Ovary (tissue), 9 donors: ENCODE results near the gene MDM1. TPM values are rescaled to one million over a fixed set of nuclear protein-coding genes. Genes with fewer than 3 reads are reported as not detected.

Experiments
- DNase-seq, 5 donors: peaks; one replicate each; pipeline ENCODE4 v3.0.0-alpha.2; 2019 to 2020
- H3K27ac ChIP-seq, 2 donors: fragments of 200-600 bp; one replicate each; pipeline versions ENCODE4 v1.5.1 to v1.8.0; 2019 to 2022
- H3K27me3 ChIP-seq: fragments of 200-600 bp; one replicate; pipeline ENCODE4 v1.8.0; 2022
- H3K36me3 ChIP-seq: fragments of 200-600 bp; sonication (generic); one replicate; pipeline ENCODE4 v1.5.1; 2019
- H3K4me1 ChIP-seq: one replicate; pipeline ENCODE4 v1.8.1; 2013; ENCODE audit warnings: mild to moderate bottlenecking, moderate library complexity; ENCODE audit not compliant: insufficient read depth
- H3K4me3 ChIP-seq: fragments of 200-600 bp; sonication (generic); one replicate; pipeline ENCODE4 v1.5.1; 2017
- H3K9me3 ChIP-seq, 2 donors: fragments of 200-600 bp in 1 of 2; sonication (generic) in 1 of 2; one replicate each; pipeline versions ENCODE4 v1.5.1 to v1.8.1; 2013 to 2019; ENCODE audit warnings: mild to moderate bottlenecking in 1 of 2, moderate library complexity in 1 of 2
- CTCF ChIP-seq, 3 donors: fragments of 450-650 bp in 2 of 3; fragments of 200-600 bp in 1 of 3; IDR thresholded peaks; one replicate each; pipeline versions ENCODE4 v1.5.1 to v1.8.0; 2016 to 2022; ENCODE audit warnings: antibody characterized with exemption in 3 of 3, mild to moderate bottlenecking in 1 of 3
- EP300 ChIP-seq: sonication (generic); formaldehyde crosslinking; IDR thresholded peaks from one replicate; pipeline ENCODE4 v1.6.1; 2017; ENCODE audit warnings: antibody characterized with exemption
- POLR2A ChIP-seq: fragments of 450-650 bp; IDR thresholded peaks from one replicate; pipeline ENCODE4 v1.6.1; 2017; ENCODE audit warnings: antibody characterized with exemption, mild to moderate bottlenecking, moderate library complexity
- WGBS, 3 donors: extraction: QIAGEN DNeasy Blood & Tissue Kit in 1 of 3; methylation state at CpG; one replicate each; pipeline versions ENCODE4 v1.1.5 to v1.1.7; 2013 to 2017; 5-methylcytosine and 5-hydroxymethylcytosine counted together
- intact Hi-C, 4 donors: fragments of 100-400 bp; cut with DNase I; formaldehyde crosslinking; loops; one replicate each; pipeline versions ENCODE4 v1.11.0 to v1.15.1; 2022 to 2023
- polyA plus RNA-seq, 2 donors: library from polyadenylated mRNA; stranded (reverse); fragments of 200-250 nt in 1 of 2; fragments of 350-450 nt in 1 of 2; fragmentation: Illumina TruSeq in 1 of 2; extraction: RNeasy Lipid Tissue Mini Kit (QIAGEN cat#74804) in 1 of 2; gene quantifications; one replicate each; pipeline ENCODE4 v1.2.3, GENCODE V29; 2013 to 2014
- total RNA-seq, 7 donors: library from RNA; depleted of rRNA in 2 of 7; stranded (reverse); fragments of >200 nt in 2 of 7; fragmentation: NEBNext Ultra II Directional in 3 of 7; extraction: Animal tissue kit (Norgen Biotek cat#: 25700) in 3 of 7; gene quantifications; one replicate each; pipeline versions ENCODE4 v1.1.0 to v1.2.4, GENCODE V29; 2016 to 2023
- donor health status: DM: no; HTN: no; CAD: no; lungs with moderate emphysema.
- donor health status: DM: no; HTN: no; CAD: no.
- donor health status: Bipolar disorder and iron deficiency.
- donor health status: DM: yes; HTN: yes; CAD: no.
- donor health status: DM: no; HTN: no; CAD: no.
- donor health status: DM: yes; HTN: yes; CAD: no.

MDM1 gene
- total and polyA plus RNA-seq, 9 donors = 9.1 to 20.4 (median 13.4) TPM

- no peak for DNase-seq
- TF ChIP-seq POLR2A = no peak
- TF ChIP-seq CTCF (IDR thresholded peaks at IDR 0.05) = no peak
- TF ChIP-seq EP300 = no peak
- Histone ChIP-seq H3K27me3 (no peaks in the 10 kb centered on the region), H3K4me3 (no peak overlapping the region), H3K9me3 (no peaks in the 10 kb centered on the region), H3K4me1 (no peaks in the 10 kb centered on the region), H3K36me3 (no peaks in the 10 kb centered on the region), H3K27ac (no peak overlapping the region)
- 48 to 70% (median 57%) methylated on average over 2 of the region's 2 CpGs for WGBS, 3 donors
- intact Hi-C loops = no loop called here
Measured at GRCh38 chr12:68264857-68265256, 67.3 kb downstream of the MDM1 start.

- H3K4me1 ChIP-seq = no peaks in the 10 kb centered on the region
- DNase-seq = no peak
- no peak overlapping the region for H3K4me3 ChIP-seq
- no peaks in the 10 kb centered on the region for H3K27me3 ChIP-seq
- 66 to 76% (median 73%) methylated on average over 7 of the region's 7 CpGs for WGBS, 3 donors
- no peaks in the 10 kb centered on the region for H3K36me3 ChIP-seq
- intact Hi-C loops = no loop called here
- H3K27ac ChIP-seq = no peak overlapping the region
- TF ChIP-seq EP300 = no peak
- no peak for TF ChIP-seq CTCF (IDR thresholded peaks at IDR 0.05)
- no peak for TF ChIP-seq POLR2A
- no peaks in the 10 kb centered on the region for H3K9me3 ChIP-seq
Measured at GRCh38 chr12:68264158-68264855, 67.9 kb downstream of the MDM1 start.

GRCh38 chr12:68263366-68263765 lies 68.8 kb downstream of the MDM1 start:
- WGBS, 3 donors = 76 to 86% (median 76%) methylated on average over 1 of the region's 1 CpG
- no peaks in the 10 kb centered on the region for H3K4me1 ChIP-seq
- no peak for TF ChIP-seq EP300
- H3K27ac ChIP-seq = no peak overlapping the region
- intact Hi-C loops = no loop called here
- no peaks in the 10 kb centered on the region for H3K27me3 ChIP-seq
- DNase-seq = no peak
- no peak overlapping the region for H3K4me3 ChIP-seq
- H3K9me3 ChIP-seq = no peaks in the 10 kb centered on the region
- no peaks in the 10 kb centered on the region for H3K36me3 ChIP-seq

- no peak for DNase-seq
- intact Hi-C loops = no loop called here
- Histone ChIP-seq H3K4me1 (no peaks in the 10 kb centered on the region), H3K36me3 (no peaks in the 10 kb centered on the region), H3K27ac (no peak overlapping the region), H3K27me3 (no peaks in the 10 kb centered on the region), H3K4me3 (no peak overlapping the region), H3K9me3 (no peaks in the 10 kb centered on the region)
- TF ChIP-seq EP300 (no peak), CTCF (IDR thresholded peaks at IDR 0.05) (no peak), POLR2A (no peak)
Measured at GRCh38 chr12:68261896-68262295, 70.3 kb downstream of the MDM1 start.

GRCh38 chr12:68260153-68260552 lies 72.0 kb downstream of the MDM1 start:
- no peak overlapping the region for H3K4me3 ChIP-seq
- 29 to 37% (median 31%) methylated on average over 3 of the region's 3 CpGs for WGBS, 3 donors
- H3K27me3 ChIP-seq = no peaks in the 10 kb centered on the region
- H3K27ac ChIP-seq = no peak overlapping the region
- no peak for DNase-seq
- H3K36me3 ChIP-seq = no peaks in the 10 kb centered on the region
- no peaks in the 10 kb centered on the region for H3K4me1 ChIP-seq
- no peak for TF ChIP-seq CTCF (IDR thresholded peaks at IDR 0.05)
- TF ChIP-seq EP300 = no peak
- no peak for TF ChIP-seq POLR2A
- H3K9me3 ChIP-seq = no peaks in the 10 kb centered on the region
- intact Hi-C loops = no loop called here
